ENCODE results near the gene LRP10. TPM values are rescaled to one million over a fixed set of nuclear protein-coding genes. Genes with fewer than 3 reads are reported as not detected.

LRP10 gene
- polyA plus RNA-seq, 4 donors, result 69.4 to 93.8 (median 78.1) TPM

GRCh38 chr14:22864979-22865378, 6.6 kb upstream of the LRP10 start:
- DNase-seq (ENCODE audit: low read depth in 4 of 4, low spot score in 3 of 4), result no peak

DNA sequence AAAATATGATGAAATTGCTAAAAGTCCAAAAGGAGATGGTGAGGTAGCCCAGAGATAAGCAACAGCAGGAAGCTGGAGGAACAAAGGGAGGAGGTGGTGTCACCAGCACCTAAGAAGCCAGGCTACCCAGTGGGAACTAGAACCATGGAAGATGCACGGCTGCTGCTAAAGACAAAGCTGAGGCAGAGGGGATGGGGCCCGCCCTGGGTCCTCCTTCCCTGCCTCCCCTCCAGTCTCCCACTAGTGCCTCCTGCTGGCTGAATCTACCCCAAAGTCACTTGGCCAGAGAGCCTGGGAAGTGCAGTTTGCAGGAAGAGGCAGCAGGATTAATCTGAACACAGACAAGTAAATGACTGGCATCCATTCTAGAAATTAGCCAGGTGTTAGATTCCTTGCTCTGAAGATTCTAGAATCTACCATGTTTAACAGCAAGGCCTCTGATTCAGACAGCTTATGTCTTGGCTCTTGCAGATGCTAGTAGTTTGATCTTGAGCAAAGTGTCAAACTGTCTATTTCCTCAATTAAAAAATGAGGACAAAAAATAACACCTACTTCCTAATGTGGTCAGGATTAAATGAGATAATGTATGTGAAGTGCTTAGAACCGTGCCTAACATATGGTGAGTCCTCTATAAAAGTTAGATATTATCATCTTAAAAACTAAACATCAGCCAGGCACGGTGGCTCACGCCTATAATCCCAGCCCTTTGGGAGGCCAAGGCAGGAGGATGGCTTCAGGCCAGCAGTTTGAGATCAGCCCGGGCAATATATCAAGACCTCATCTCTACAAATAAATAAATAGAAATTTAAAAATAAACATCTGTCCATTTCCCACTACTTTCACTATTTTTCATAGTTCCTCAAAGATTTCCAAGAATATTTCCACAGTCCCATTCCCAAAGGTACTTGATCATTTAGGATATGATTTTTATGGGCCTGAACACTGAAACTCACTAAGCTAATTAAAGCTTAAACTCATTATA, 5.8 kb upstream of the LRP10 start:
- no peak for DNase-seq (ENCODE audit: low read depth in 4 of 4, low spot score in 3 of 4)

DNA sequence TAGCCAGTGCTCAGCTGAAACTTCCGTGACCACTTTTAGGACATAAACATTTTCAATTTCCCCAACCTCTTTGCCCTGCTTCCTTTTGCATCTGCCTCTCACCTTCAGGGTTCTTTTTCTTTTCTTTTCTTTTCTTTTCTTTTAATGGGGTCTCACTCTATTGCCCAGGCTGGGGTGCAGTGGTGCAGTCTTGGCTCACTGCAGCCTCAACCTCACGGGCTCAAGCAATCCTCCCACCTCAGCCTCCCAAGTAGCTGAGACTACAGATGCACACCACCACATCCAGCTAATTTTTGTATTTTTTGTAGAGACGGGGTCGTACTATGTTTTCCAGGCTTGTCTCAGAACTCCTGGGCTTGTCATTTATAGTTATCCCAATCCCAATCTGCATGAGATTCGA, 4.7 kb upstream of the LRP10 start:
- DNase-seq (ENCODE audit: low read depth in 4 of 4, low spot score in 3 of 4), result no peak

DNA sequence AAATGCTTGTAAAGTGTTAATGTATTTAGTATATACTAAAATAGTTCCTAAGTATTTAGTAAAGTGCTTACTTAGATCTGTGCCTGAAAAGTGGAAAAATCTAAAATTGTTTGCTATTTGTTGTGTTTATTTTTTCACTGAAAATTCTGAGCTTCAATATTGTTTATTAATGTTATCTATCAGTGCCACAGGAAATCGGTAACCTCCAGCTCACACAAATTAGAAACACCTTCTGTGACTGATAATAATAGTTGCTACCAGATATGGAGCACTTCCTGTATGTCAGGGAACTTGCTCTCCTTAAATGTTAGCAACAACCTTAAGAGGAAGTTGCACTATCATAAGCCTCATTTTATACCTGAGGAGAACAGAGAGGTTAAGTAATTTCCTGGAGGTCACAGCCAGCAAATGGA, 723 bp upstream of the LRP10 start:
- DNase-seq (ENCODE audit: low read depth in 4 of 4, low spot score in 3 of 4), result no peak

DNA sequence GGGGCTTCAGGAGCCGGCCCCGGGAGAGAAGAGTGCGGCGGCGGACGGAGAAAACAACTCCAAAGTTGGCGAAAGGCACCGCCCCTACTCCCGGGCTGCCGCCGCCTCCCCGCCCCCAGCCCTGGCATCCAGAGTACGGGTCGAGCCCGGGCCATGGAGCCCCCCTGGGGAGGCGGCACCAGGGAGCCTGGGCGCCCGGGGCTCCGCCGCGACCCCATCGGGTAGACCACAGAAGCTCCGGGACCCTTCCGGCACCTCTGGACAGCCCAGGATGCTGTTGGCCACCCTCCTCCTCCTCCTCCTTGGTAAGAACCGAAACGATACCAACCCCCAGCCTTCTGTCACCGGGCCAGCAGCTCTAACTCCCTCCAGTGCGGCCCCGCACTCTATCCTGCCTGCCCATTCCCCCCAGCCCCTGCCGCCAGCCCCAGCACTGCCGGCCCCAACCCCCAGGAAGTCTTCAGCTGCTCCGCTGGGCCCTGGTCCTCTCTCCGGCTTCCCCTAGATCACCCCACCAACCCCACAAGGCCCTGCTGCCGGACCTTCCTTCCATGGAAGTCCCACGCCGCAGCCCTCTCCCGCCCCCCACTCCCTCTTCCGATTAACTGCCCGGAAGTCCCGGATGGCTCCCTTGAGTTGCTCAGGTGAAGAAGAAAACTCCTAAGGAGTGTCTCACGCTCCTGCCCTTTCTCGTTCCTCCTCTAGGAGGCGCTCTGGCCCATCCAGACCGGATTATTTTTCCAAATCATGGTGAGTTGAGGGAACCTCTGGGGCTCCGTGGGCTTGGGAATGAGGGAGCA, 693 bp downstream of the LRP10 start:
- peak in 3 of 4 donors; percentile 80 to 89 (median 84) for DNase-seq (ENCODE audit: low read depth in 4 of 4, low spot score in 3 of 4)

GRCh38 chr14:22872833-22873520, 1.4 kb downstream of the LRP10 start:
- DNase-seq (ENCODE audit: low read depth in 4 of 4, low spot score in 3 of 4), result no peak

DNA sequence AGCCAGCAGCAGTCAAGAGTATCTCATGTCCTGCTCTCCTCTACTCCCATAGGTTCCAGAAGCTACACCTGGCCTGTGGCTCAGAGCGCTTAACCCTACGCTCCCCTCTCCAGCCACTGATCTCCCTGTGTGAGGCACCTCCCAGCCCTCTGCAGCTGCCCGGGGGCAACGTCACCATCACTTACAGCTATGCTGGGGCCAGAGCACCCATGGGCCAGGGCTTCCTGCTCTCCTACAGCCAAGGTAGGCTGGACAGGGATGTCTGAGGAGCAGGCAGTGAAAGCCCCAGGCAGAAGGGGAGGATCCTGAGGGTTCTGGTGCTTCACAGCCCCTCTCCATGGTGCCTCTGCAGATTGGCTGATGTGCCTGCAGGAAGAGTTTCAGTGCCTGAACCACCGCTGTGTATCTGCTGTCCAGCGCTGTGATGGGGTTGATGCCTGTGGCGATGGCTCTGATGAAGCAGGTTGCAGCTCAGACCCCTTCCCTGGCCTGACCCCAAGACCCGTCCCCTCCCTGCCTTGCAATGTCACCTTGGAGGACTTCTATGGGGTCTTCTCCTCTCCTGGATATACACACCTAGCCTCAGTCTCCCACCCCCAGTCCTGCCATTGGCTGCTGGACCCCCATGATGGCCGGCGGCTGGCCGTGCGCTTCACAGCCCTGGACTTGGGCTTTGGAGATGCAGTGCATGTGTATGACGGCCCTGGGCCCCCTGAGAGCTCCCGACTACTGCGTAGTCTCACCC, 3.6 kb downstream of the LRP10 start:
- DNase-seq (ENCODE audit: low read depth in 4 of 4, low spot score in 3 of 4), result no peak

- no peak for DNase-seq (ENCODE audit: low read depth in 4 of 4, low spot score in 3 of 4)
Observed at GRCh38 chr14:22875748-22876319, 4.3 kb downstream of the LRP10 start.

DNA sequence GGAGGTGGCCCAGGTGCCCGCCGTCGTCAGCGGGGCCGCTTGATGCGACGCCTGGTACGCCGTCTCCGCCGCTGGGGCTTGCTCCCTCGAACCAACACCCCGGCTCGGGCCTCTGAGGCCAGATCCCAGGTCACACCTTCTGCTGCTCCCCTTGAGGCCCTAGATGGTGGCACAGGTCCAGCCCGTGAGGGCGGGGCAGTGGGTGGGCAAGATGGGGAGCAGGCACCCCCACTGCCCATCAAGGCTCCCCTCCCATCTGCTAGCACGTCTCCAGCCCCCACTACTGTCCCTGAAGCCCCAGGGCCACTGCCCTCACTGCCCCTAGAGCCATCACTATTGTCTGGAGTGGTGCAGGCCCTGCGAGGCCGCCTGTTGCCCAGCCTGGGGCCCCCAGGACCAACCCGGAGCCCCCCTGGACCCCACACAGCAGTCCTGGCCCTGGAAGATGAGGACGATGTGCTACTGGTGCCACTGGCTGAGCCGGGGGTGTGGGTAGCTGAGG, 5.5 kb downstream of the LRP10 start:
- DNase-seq (ENCODE audit: low read depth in 4 of 4, low spot score in 3 of 4), result no peak

- no peak for DNase-seq (ENCODE audit: low read depth in 4 of 4, low spot score in 3 of 4)
Observed at GRCh38 chr14:22878271-22879246, 7.0 kb downstream of the LRP10 start.

- no peak for DNase-seq (ENCODE audit: low read depth in 4 of 4, low spot score in 3 of 4)
Observed at GRCh38 chr14:22882064-22882463, 10.5 kb downstream of the LRP10 start.

DNA sequence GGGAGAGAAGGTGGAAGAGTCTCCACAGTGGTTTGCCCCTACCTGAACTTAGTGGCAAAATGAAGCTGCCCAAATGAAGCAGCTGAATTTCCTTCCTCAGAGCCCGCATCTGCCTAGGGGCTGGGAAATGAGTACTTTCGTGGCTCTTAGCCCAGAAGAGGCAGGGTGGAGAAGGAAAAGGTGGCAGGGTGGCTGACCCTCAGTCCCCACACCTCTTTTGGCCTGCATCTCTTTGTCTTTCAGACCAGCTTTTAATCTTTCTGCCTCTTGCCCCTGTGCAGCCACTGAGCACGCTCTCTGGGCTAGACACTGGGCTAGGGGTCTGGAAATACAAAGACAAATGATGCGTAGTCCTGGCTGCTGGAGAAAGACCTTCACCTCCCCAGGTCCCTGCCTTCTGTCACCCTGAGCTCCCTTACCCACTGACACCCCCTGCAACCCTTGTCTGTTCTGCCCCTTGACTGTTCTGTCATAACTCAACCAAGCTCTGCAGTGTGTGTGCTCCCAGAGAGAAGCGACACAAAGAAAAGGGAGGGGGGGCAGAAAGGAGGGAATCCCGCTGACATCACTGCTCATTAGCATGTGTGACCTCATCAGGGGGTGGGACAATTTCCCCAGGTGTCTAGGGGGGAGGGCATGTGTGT, 11.1 kb downstream of the LRP10 start:
- DNase-seq (ENCODE audit: low read depth in 4 of 4, low spot score in 3 of 4), result peak in 2 of 4 donors; percentile 60 to 77

GRCh38 chr14:22883173-22883976, 11.8 kb downstream of the LRP10 start, which contains the start of gene REM2:
Gene REM2 (plus strand): TSS chr14:22883222. CDS start chr14:22883288, 66 bp downstream.
- DNase-seq (ENCODE audit: low read depth in 4 of 4, low spot score in 3 of 4), result no peak

DNA sequence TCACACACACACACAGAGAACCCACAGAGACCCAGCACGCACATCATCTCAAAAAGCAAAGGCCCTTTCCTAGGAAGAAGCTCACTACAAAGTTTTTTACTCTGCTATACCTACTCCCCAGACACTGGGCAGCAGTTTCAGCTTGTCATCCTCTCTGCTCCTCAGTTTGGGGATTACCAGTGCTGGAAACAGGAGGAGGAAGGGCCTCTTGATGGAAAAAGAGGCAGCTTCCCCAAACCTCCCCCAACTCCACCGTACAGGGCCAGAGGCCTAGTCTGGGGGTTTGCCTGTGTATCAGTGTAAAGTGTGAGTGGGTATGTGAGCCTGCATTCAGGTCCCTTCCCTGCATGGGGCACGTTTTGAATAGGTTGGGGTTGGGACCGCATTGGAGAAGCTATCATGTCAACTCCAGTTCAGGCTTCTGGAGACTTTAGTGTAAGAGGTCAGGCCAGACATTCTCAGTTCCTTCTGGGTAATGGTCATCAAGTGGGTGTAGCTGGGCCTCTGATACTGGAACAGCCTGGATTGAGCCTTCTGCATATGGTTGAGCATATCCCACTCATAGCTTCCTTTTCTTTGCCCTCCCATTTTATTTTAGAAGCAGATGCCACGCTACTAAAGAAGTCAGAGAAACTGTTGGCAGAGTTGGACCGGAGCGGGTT, 12.7 kb downstream of the LRP10 start:
- no peak for DNase-seq (ENCODE audit: low read depth in 4 of 4, low spot score in 3 of 4)

- DNase-seq (ENCODE audit: low read depth in 4 of 4, low spot score in 3 of 4), result no peak
Observed at GRCh38 chr14:22884738-22885523, 13.4 kb downstream of the LRP10 start.

DNA sequence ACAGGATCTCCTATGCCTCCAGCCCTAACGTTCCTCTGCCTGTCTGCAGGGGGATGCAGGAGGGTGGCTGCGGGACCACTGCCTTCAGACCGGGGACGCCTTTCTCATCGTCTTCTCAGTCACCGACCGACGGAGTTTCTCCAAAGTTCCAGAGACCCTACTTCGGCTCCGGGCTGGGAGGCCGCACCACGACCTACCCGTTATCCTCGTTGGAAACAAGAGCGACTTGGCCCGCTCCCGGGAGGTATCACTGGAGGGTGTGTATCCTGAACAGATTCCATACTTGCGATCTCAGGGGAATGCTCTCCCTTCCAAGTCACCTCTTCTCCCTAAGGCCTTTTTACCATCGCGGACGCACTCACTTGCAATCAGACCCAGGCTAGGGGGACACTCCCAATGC, 14.4 kb downstream of the LRP10 start:
- DNase-seq (ENCODE audit: low read depth in 4 of 4, low spot score in 3 of 4), result no peak

All from left renal pelvis (tissue), 4 donors.